Liver (tissue), 3 donors: ENCODE results near the gene ACTR1A.

Experiments used
- NR2F2 ChIP-seq: IDR thresholded peaks from 2 replicates; pipeline ENCODE4 v1.6.1; 2016; ENCODE audit warnings: antibody characterized with exemption
- SP1 ChIP-seq: IDR thresholded peaks from 2 replicates; pipeline ENCODE4 v1.6.1; 2018; ENCODE audit warnings: antibody characterized with exemption, mild to moderate bottlenecking
- TF ChIP-seq, protein P1 (sequence below): IDR thresholded peaks from 2 replicates; pipeline ENCODE4 v1.6.1; 2016; ENCODE audit warnings: antibody characterized with exemption
- TF ChIP-seq, protein P2 (sequence below): fragments of 150-350 bp; IDR thresholded peaks from 2 replicates; pipeline ENCODE4 v1.5.1; 2017; ENCODE audit warnings: improper control_type of control experiment, low read depth, low read length; ENCODE audit not compliant: missing input control
- donor health status: healthy.
- donor health status: healthy.

DNA sequence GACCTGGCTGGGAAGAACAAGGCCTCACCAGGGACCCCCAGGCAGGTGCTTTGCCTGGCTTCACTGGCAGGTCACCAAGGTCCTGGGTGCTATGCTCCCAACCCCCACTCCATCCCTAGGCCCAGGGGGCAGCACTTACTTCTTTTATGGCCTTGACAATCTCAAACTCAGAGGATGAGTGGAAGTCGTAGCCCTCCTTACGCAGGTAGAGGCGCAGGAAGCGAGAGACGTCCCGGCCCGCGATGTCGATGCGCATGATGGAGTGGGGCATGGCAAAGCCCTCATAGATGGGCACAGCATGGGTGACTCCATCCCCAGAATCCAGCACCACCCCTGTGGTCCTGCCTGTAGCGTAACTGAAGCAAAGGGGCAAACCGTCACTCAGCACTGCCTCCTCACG is 18.5 kb downstream of the ACTR1A start:
- TF ChIP-seq, protein P1, sequence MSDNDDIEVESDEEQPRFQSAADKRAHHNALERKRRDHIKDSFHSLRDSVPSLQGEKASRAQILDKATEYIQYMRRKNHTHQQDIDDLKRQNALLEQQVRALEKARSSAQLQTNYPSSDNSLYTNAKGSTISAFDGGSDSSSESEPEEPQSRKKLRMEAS = no peak
- TF ChIP-seq, protein P2, sequence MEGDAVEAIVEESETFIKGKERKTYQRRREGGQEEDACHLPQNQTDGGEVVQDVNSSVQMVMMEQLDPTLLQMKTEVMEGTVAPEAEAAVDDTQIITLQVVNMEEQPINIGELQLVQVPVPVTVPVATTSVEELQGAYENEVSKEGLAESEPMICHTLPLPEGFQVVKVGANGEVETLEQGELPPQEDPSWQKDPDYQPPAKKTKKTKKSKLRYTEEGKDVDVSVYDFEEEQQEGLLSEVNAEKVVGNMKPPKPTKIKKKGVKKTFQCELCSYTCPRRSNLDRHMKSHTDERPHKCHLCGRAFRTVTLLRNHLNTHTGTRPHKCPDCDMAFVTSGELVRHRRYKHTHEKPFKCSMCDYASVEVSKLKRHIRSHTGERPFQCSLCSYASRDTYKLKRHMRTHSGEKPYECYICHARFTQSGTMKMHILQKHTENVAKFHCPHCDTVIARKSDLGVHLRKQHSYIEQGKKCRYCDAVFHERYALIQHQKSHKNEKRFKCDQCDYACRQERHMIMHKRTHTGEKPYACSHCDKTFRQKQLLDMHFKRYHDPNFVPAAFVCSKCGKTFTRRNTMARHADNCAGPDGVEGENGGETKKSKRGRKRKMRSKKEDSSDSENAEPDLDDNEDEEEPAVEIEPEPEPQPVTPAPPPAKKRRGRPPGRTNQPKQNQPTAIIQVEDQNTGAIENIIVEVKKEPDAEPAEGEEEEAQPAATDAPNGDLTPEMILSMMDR = no peak
- TF ChIP-seq NR2F2 (no peak), SP1 (no peak)
